ENCODE measurements around the gene ANKRD65. TPM values are rescaled to one million over a fixed set of nuclear protein-coding genes. Genes with fewer than 3 reads are reported as not detected.

ANKRD65 gene
- total RNA-seq, 1 donor from 2014 or later = 0.15 TPM

DNA sequence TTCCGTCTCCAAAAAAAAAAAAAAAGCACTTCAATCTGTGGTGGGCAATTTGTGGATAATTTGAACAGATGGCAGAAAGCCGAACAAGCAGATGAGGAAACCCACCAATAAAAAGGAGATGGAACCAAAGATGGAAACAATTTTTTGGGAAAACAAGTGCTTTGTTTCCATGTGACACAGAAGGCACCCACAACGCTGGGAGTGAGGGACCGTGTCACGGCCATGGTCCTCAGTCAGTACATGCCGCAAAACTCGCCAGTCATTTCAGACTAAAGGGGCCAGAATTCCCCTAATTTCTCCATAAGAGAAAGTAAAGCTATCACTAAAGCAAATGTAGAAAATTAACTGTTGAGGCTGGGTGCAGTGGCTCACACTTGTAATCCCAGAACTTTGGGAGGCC, 27.0 kb downstream of the ANKRD65 start:
- no peak for DNase-seq (ENCODE audit: low spot score)
- H3K9me3 ChIP-seq (ENCODE audit: low read depth) = no peaks in the 10 kb centered on the region
- Mint-ChIP-seq H3K4me3 (no peak overlapping the region), H3K9me3 (no peaks in the 10 kb centered on the region), H3K4me1 (peaks cover 5% of the 10 kb centered on the region), H3K36me3 (peaks cover 44% of the 10 kb centered on the region), H3K27ac (no peak overlapping the region), H3K27me3 (ENCODE audit: insufficient read depth, low read depth) (peaks cover 4% of the 10 kb centered on the region)
- no peak overlapping the region for H2AFZ ChIP-seq (replicated peaks)
- peaks cover 10% of the 10 kb centered on the region for H4K20me1 ChIP-seq (ENCODE audit: low read depth)
- H3K4me1 ChIP-seq = peaks cover 5% of the 10 kb centered on the region
- H3K4me2 ChIP-seq = no peak overlapping the region
- no peak overlapping the region for H3K27ac ChIP-seq
- no peaks in the 10 kb centered on the region for H3K27me3 ChIP-seq
- H3K4me3 ChIP-seq = no peak overlapping the region
- H3F3A ChIP-seq (ENCODE audit: low read depth) = peaks cover 31% of the 10 kb centered on the region
- peaks cover 34% of the 10 kb centered on the region for H3K36me3 ChIP-seq
- H3K9ac ChIP-seq = no peak overlapping the region
- H3K79me2 ChIP-seq (ENCODE audit: low read depth) = peaks cover 66% of the 10 kb centered on the region
- TF ChIP-seq EZH2phosphoT487 (IDR thresholded peaks at IDR 0.05) (no peak), EZH2 (IDR thresholded peaks at IDR 0.05) (no peak)
- TF ChIP-seq, protein P1, sequence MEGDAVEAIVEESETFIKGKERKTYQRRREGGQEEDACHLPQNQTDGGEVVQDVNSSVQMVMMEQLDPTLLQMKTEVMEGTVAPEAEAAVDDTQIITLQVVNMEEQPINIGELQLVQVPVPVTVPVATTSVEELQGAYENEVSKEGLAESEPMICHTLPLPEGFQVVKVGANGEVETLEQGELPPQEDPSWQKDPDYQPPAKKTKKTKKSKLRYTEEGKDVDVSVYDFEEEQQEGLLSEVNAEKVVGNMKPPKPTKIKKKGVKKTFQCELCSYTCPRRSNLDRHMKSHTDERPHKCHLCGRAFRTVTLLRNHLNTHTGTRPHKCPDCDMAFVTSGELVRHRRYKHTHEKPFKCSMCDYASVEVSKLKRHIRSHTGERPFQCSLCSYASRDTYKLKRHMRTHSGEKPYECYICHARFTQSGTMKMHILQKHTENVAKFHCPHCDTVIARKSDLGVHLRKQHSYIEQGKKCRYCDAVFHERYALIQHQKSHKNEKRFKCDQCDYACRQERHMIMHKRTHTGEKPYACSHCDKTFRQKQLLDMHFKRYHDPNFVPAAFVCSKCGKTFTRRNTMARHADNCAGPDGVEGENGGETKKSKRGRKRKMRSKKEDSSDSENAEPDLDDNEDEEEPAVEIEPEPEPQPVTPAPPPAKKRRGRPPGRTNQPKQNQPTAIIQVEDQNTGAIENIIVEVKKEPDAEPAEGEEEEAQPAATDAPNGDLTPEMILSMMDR (IDR thresholded peaks at IDR 0.05) = no peak

DNA sequence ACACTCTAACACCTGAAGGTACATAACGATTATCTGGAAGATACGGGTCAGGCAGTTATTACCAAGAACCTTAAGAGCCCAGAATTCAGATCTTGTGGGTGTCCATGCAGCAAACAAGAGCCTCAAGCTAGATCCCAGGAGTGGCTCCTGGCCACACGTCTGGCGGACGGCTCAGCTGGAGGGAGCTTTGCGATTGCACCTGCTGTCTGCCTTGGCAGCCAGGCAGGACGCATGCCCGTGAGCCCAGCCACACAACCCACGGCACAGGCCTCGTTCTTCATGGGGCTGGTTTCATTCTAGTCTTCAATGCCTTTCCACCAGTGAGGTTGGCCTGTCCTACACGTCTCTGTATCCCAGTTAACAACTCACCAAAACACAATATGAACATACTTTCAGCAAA, 27.6 kb downstream of the ANKRD65 start:
- Histone ChIP-seq H3K27ac (no peak overlapping the region), H3K9ac (no peak overlapping the region), H3K36me3 (peaks cover 35% of the 10 kb centered on the region), H3K4me3 (no peak overlapping the region), H3K4me2 (no peak overlapping the region), H3K79me2 (ENCODE audit: low read depth) (peaks cover 60% of the 10 kb centered on the region), H3K4me1 (peaks cover 5% of the 10 kb centered on the region), H3K9me3 (ENCODE audit: low read depth) (no peaks in the 10 kb centered on the region), H4K20me1 (ENCODE audit: low read depth) (peaks cover 10% of the 10 kb centered on the region), H3K27me3 (no peaks in the 10 kb centered on the region), H3F3A (ENCODE audit: low read depth) (peaks cover 31% of the 10 kb centered on the region), H2AFZ (replicated peaks) (no peak overlapping the region)
- Mint-ChIP-seq H3K4me3 (no peak overlapping the region), H3K27me3 (ENCODE audit: insufficient read depth, low read depth) (peaks cover 4% of the 10 kb centered on the region), H3K27ac (no peak overlapping the region), H3K4me1 (peaks cover 5% of the 10 kb centered on the region), H3K9me3 (no peaks in the 10 kb centered on the region), H3K36me3 (peaks cover 43% of the 10 kb centered on the region)
- TF ChIP-seq EZH2 (IDR thresholded peaks at IDR 0.05) = no peak
- TF ChIP-seq, protein P1 (IDR thresholded peaks at IDR 0.05) = no peak
- TF ChIP-seq EZH2phosphoT487 (IDR thresholded peaks at IDR 0.05) = no peak
- no peak for DNase-seq (ENCODE audit: low spot score)

DNA sequence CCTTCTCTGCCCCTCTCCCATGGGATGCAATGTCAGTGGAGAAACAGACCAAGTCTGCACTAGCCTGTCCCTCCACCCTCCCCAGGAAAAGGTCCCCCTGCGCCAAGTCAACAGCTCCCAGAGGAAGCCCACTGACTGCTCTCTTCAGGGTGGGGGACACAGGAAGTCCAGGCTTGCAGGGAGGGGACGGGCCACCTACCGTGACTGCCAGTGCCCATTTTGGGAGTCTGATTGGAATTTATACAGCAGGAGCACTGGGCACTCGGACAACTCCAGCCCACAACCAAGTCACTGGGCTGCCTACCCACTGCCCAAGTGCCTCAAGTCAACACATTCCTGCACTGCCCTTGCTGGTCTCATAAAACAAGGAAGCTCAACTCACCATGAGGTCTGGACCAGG, 28.1 kb downstream of the ANKRD65 start:
- no peak overlapping the region for H3K4me3 Mint-ChIP-seq
- Histone ChIP-seq H3K27me3 (no peaks in the 10 kb centered on the region), H3K36me3 (peaks cover 35% of the 10 kb centered on the region), H3K27ac (no peak overlapping the region), H3K79me2 (ENCODE audit: low read depth) (peaks cover 55% of the 10 kb centered on the region), H4K20me1 (ENCODE audit: low read depth) (peaks cover 10% of the 10 kb centered on the region), H3K4me1 (peaks cover 2% of the 10 kb centered on the region), H3K4me2 (no peak overlapping the region), H2AFZ (replicated peaks) (no peak overlapping the region), H3K4me3 (no peak overlapping the region), H3K9ac (no peak overlapping the region), H3F3A (ENCODE audit: low read depth) (peaks cover 31% of the 10 kb centered on the region), H3K9me3 (ENCODE audit: low read depth) (no peaks in the 10 kb centered on the region)
- H3K27ac Mint-ChIP-seq = no peak overlapping the region
- peaks cover 40% of the 10 kb centered on the region for H3K36me3 Mint-ChIP-seq
- TF ChIP-seq, protein P1 (IDR thresholded peaks at IDR 0.05) = no peak
- H3K27me3 Mint-ChIP-seq (ENCODE audit: insufficient read depth, low read depth) = peaks cover 2% of the 10 kb centered on the region
- H3K9me3 Mint-ChIP-seq = no peaks in the 10 kb centered on the region
- H3K4me1 Mint-ChIP-seq = peaks cover under 1% of the 10 kb centered on the region
- DNase-seq (ENCODE audit: low spot score) = no peak

Measured in neural progenitor cell (in vitro differentiated cells).